GM18867 (cell line): ENCODE data around the gene C2orf80.
"Not testable (repeated sequence)": the region's sequence is repeated elsewhere in the genome, so short reads cannot be mapped to it uniquely, and the experiment has no call there.

Experiments
- ATAC-seq: cut with Tn5 transposase; IDR thresholded peaks from one replicate; pipeline ENCODE4 v1.9.1; 2021; ENCODE audit warnings: mild to moderate bottlenecking, moderate library complexity; ENCODE audit not compliant: unreplicated experiment

C2orf80 gene

DNA sequence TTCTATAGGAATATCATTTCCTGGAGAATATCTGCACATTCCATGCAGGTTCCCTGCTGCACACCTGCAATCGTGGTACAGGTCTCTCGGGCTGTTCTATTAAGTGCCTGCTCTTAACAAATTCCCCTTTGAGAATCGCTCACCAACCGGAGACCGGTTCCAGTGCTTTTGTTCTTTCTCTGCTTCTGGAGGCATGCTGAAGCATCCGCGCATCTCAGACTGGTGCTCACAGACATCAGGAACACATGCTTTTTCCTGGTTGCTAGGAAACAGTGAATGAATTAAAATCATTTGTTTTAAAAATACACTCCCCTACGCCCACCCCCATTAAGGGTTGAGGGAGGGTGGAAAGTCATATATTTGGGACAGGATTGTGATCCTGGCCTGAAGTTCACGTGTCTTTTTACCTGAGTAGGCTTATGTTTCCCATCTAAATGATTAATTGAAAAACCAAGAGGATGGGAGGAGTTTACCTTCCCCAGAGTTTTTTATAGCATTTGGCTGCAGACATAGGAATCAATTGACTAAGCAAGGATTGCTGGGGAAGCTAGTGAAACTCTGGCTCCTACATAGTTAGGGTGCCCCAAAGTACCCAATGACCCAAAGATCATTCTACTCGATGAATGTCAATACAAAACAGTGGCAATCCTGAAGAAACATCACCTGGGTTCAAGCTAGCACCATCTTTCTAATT is at the start of gene C2orf80:
Gene C2orf80 (minus strand): TSS at position 221 of the 694 bp plus-strand sequence. CDS start 3,044 bp downstream, outside the sequence.
- ATAC-seq: no peak

DNA sequence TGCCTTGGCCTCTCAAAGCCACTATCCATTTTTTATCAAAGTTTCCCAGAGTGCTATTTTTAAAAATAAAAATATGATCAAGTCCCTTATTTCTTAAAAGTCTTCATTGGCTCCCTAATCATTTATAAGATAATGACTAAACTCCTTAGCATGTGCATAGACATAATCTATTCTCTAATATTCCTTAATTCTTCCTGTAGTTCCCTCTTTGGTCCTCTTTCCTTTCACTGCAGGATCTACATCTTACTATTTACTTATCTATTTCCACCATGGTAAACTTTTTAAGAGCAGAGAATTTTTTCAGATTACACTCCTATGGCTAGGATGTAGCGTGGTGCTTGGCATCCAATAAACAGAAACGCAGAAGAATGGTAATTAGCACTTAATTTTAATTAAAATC is 46.0 kb upstream of the C2orf80 start:
- ATAC-seq: no peak

DNA sequence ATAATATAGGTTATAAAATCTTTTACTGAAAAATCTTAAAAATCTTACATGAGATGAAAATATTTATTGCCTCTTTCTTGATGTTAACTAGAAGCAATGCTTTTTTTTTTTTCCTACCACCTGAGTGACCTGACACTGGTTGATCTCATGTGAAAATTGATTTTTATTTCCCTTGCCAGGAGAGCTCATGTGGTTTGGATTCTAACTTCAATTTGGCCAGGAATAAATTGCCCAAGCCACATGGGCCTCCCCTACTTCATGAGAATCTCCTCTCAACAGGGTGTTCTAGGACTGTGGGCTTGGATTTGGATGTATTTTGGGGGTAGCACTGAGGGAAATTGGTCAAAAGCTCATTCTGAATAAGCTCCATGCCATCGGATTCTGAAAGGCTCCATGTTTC is 45.0 kb upstream of the C2orf80 start:
- ATAC-seq: no peak

DNA sequence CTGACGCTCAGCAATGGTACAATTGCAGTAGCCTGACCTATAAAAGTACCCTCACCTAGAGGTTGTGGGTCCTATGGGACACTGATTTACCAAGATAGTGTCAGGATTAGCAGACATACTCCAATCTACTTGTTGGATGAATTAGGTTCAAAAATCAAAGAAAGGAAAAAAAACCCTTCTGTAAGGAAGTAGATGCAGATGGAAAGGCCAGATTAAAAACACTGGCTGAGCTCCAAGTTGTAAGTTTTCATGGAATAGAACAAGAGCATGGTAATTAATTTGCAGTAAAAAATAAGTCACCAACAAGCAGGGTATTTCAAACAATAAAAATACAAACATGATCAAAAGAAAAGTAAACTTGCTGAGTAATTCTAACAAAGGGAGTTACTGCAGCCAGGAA is 38.6 kb upstream of the C2orf80 start:
- ATAC-seq: no peak

DNA sequence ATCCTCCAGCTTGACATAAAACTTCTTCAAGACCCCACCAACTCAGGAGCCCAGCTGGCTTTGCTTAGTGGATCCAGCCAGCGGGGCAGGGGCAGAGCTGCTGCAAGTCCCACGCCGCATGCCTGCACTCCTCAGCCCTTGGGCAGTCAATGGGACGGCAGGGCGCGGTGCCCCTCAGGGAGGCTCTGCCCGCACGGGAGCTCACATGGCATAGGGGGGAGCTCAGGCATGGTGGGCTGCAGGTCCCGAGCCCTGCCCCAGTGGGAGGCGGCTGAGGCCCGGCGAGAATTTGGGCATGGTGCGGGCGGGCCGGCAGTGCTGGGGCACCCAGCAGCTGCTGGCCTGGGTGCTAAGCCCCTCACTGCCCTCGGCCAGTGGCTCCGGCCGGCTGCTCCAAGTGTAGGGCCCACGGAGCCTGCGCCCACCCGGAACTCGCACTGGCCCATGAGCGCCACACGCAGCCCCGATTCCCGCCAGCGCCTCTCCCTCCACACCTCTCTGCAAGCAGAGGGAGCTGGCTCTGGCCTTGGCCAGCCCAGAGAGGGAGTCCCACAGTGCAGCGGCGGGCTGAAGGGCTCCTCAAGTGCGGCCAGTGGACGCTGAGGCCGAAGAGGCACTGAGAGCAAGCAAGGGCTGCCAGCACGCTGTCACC is 37.9 kb upstream of the C2orf80 start:
- ATAC-seq: no peak

DNA sequence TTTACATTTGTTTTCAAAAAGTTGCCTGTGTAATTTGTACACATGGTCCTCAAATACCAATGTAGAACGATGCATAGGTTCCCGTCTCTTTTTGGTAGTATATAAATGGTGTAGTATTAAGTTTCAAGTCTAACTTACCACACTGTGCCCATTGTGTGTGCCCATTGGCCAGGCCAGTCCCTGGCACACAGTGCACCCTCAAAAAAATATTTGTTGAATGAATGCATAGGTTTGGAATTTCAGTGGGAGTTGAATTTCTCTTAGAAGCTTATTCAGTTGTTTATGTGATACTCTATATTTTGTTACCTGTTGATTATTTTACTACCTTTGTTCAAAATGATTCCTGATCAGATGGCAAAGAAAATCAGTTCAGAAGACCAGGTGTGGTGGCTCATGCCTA is 35.0 kb upstream of the C2orf80 start:
- ATAC-seq: no peak

DNA sequence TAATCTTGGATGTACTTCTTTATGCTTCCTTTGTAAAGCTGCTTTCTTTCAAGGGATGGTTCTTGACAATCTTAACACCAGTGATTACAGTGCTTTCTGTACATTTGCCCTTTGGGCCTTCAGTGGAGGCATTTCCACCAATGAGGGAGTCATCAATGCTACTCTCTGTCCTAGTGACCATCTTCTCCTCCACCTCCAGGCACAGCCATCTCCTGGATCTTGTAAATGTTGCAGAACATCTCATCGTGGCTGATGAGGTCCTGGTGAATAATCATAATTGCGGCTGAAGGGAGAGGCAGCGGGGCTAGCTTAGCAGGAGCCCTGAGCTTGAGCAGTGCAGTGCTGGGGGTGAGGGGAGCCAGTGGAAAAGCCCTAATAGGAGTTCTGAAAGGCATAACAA is 32.5 kb upstream of the C2orf80 start:
- ATAC-seq: no peak

DNA sequence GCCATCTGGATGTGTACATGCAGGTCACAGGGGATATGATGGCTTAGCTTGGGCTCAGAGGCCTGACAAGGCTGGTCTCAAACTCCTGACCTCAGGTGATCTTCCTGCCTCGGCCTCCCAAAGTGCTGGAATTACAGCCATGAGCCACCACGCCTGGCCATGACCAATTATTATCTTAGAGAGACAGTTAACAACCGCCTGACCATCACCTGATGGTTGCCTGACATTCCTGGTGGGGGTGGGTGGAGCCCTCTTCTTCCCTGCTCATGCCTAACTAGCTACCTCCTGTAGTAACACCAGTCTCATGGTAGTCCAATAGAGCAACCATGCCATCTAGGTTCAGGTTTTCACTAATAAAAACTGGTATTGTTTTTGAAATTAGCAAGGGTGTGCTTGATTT is 32.0 kb upstream of the C2orf80 start:
- not testable (repeated sequence) for ATAC-seq

DNA sequence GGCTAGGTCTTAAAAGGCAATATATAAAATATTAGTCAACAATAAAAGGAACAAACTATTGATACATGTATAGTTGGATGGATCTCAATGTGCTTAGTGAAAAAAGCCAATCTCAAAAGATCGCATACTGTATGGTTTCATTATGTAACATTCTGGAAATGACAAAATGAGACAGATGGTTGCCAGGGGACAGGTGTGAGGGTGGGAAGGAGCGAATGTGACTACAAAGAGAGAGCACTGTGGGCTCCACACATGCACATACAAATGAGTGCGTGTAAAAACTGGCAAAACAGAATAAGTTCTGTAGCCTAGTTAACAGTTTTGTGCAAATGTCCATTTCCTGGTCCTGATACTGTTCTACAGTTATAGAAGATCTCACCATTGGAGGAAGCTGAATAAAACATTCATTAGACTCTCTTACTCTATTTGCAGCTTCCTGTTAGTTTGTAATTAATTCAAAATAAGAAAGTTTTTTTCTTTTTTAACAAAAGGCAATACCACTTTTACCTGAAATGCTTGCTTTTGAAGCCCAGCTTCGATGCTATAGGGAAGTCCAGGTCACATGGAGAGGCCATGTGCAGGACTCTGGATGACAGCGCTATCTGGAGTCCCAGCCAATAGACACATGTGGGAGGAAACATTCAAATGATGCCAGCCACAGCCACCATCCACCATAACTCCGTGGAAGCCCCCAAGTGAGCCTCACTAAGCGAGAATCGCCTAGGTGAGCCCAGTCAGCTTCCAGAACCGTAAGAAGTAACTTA is 21.0 kb upstream of the C2orf80 start:
- ATAC-seq: peak; percentile 41

DNA sequence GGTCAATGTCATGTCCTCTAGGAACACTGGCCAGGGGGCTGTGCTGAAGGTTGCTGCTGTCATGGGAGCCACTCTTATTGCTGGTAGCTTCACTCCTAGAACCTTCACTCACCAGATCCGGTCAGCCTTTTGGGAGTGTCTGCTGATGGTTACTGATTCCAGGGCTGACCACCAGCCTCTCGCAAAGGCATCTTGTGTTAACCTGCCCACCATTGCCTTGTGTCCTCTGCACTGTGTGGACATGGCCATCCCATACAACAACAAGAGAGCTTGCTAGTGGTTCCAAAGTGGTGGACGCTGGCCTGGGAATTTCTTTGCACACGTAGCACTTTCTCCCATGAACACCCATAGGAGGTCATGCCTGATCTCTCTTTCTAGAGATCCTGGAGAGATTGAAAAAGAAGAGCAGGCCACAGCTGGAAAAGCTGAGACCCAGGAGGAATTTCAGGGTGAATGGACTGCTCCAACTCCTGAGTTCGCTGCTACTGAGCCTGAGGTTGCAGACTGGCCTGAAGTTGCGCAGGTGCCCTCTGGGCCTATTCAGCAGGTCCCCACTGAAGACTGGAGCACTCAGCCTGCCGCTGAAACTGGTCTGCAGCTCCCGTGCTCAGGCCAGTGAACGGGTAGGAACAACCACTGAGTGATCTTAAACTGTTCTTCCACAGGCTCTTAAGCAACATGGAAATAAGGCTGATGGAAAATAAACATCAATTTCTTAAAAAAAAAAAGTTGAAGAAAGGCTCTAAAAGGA is 18.7 kb upstream of the C2orf80 start:
- ATAC-seq: no peak

DNA sequence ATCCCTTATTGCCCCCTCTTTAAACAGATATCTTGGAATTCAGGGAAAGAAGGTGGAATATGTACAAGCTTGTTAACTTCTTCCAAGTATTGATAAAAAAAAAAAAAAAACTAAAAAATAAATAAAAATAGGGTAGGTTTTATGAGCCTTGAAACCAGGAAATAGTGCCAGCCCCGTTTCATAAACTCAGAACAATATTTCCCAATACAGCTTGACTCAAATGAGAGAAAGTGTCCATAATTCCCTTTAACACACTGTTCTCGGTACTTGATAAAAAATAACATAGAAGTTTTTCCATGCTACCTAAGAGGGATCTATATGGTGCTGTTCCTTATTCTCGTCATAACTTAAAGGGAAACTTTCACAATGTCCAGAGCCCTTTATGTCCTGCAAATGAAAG is 17.9 kb upstream of the C2orf80 start:
- no peak for ATAC-seq

DNA sequence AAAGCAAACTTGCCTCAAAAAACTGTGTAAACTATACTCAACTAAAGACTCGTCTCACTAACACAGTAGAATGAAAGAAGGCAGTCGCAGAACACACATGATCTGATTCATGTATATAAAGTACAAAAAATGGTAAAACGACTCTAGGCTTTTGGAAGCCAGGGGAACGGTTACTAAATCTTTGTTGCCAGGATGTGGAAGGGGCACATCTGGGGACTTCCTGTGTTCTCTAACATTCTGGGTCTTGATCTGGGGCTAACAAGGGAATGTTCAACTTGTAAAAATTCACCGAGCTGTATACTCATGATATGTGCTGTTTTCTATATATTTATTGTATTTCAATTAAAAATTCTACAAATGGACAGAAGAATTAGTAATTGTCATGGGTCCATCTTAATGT is 14.3 kb upstream of the C2orf80 start:
- no peak for ATAC-seq

DNA sequence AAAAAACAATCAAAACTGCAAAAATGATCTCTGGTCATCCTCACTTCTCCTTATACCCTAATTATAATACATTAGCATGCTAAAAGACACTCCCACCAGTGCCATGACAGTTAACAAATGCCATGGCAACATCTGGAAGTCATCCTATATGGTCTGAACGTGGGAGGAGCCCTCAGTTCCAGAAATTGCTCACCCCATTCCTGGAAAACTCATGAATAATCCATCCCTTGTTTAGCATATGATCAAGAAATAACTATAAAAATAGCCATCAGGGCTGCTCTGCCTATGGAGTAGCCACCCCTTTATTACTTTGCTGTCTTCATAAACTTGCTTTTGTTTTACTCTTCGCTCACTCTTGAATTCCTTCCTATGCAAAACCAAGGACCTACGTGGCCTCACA is 5.7 kb upstream of the C2orf80 start:
- no peak for ATAC-seq

DNA sequence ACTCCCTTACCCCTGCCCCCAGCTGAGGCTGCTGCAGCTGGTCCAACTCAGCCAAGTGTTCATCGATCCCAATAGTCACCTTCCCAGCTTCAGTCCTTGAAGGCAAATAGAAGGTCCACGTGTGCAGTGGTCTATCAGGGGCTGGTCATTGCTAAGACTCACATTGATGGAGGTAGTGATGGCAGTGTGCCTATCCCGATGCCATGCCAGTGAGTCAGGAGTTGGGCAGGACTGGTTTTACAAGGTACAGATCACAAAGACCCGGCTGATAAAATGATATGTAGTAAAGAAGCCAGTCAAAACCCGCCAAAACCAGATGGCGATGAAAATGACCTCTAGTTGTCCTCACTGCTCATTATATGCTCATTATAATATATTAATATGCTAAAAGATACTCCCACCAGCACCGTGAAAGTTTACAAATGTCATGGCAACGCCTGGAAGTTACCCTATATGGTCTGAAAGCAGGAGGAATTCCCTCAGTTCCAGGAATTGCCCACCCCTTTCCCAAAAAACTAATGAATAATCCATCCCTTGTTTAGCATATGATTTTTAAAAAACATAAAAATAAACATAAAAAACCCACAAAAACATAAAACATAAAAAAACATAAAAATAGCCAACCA is 2.9 kb upstream of the C2orf80 start:
- no peak for ATAC-seq

DNA sequence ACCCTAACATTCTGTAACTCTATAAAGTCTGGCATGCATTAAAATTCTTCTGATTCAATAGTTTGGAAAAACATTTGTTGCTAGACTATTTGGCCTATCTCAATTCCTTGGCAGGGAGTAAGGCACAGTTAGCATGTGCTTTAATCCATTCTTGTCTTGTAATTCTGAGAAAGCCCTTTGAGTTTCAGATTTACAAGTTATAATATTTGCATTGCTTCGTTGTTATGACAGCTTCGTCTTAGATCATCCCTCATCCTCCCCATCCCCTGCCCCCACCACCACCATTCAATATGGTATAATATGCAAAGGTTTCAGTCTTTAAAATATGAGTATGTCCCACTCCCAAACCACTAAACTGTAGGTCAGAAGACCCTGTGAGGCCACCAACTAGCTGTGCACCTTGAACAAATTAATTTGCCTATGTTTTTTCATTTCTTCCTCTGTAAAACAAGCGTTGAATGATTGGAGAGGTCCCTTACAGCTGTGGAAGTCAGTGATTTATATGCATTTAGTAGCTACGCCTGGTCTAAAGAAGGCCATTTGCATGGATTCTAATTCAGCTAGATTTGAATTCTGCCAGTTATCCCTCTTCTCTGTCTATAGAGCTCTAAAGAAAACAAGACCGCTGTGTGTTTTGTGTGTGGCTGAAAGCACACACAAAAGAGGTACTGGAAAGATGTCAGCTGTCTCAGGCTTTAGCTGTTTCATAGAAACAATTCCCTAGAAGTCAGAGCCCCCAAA is 591 bp downstream of the C2orf80 start:
- no peak for ATAC-seq

DNA sequence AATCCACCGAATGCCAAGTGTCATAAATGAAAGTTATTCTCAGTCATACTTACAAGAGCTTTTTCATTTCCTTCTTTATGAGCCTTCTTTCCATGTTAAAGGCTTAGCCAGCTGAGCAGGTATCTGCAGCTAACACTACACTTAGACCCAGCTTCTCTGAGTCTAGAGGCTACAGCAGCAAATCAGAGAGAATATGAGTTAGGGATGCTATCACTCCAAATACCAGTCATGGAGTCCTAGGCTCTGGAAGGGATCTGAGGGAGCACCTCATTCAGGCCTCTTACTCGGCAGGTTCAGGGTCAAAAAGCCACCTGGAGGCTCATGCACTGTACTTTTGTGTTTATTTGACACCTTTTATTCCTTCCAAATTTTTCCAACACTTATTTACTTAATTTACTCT is 2.9 kb downstream of the C2orf80 start:
- no peak for ATAC-seq

DNA sequence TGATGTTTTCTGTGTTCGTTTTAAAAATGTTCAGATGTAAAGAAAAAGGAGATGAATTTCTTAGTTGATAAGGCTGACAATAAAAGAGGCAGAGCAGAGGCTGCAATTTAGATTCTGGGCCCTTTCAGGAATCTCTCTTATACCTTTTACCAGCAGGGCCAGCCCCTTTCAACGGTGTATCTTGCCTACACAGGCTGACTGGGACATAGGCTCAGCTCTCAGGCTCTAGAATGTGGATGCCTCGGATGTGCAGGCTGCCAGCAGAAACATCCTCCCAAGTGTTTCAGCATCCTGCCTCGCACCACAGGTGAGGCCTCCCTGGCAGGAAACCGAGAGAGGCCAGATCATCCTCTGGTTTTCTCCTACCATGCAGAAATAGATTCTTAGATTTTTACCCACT is 3.4 kb downstream of the C2orf80 start:
- ATAC-seq: no peak

DNA sequence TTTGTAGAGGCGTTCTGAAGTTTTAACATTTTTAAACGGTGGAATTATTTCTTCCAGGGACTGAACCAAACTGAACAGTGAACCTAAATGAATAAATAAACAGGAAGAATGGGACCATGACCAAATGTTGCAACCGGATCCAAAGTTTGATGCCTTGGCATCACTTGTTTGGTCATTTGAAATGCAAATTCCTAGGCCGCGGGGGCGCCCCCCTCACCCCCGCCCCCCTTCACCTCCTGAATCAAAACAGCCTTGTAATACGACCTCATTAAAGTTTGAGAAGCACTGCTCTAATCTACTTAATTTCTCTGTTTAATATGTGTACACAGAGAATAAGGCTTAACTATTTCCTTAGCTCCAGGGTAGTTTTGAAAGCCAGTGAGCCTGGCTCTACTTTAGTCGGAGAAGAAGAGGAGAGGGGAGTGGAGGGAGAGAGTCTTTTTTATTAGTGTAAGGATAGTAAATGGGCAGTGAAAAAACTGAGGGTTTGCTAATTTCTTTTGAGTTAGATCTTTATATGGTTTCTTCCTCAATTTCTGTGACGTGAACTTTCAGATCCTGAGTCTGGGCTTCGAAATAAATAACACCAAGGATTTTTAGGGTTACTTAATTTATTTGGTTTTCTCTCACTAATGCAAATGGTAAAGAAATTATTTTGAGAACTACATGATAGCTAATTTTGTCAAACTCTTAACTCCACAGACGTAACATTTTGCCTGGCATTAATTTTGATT is 5.7 kb downstream of the C2orf80 start:
- no peak for ATAC-seq

DNA sequence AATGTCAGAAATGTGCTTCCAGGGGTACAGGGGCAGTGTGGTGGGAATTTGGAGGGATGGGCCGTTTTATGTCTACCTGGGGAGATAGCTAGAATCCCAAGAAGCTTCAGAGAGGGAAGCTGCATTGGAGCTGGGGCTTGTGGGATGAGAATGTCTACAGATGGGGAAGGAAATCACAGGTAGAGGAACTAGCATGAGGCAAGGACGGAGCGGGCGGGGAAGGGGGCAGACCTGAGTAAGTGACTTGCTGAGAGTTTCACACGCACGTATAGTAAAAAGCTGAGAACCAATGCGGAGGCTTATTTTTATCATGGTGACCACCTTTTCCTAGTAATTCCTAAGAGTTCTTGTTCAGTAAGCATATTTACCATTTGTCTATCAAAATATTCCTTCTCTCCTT is 6.3 kb downstream of the C2orf80 start:
- ATAC-seq: no peak

DNA sequence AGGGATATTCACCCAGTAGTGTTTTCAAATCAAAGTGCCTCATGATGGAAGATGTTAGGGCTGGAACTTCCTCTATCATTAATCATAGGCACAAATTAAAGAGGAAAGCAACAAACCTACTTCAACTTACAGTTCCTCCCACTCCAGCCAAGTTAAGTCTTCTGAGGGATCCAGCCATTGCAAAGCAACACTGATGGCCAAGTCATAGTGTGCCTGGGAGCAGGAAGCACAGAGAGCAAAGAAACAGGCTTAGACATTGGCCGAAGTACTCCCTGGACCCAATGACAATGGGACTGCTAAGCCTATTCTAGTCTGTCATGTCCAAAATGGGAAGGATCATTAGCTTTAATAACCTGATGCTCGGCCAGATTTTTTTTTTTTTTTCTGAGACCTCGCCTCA is 7.0 kb downstream of the C2orf80 start:
- no peak for ATAC-seq
